ENCODE measurements around the gene IMMP2L.

DNA sequence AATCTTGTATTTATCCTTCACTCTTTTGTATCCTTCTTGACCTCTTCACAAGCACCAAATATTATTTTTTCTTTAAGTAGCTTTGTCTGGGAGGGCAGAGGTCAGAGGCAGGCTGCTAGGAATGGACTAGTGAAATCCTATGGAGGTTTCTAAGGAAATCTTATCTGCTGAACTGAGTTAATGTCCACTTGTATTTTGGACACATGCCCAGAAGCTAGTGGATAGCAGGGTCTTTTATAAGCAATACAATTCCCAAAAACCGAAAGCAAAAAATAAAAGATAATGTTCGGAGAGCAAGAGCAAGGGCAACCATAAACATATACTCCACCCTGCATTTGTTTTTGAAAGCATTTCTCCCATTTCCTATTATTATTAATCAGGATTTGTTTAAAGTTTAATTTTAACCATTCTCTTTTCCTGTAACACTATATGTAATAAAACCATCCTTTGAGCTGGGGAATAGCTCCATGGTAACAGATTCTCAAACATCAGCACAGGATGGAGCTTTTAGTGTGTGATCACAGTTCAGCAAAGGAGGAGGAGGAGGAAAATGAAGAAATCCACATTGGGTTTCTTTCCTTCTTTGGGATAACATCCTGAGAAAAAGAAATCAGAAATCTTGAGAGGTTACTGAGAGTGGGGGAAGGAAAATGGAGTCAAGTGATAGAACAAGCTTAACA, 799.6 kb downstream of the IMMP2L start:
- TF ChIP-seq MAZ (IDR thresholded peaks at IDR 0.05; ENCODE audit: borderline replicate concordance, low read depth, low read length) (no peak), RCOR1 (IDR thresholded peaks at IDR 0.05; ENCODE audit: insufficient replicate concordance, low read length) (no peak), RFX5 (IDR thresholded peaks at IDR 0.05; ENCODE audit: low read depth, low read length) (no peak), POLR2A (IDR thresholded peaks at IDR 0.05; ENCODE audit: low read depth, low read length) (no peak), MXI1 (IDR thresholded peaks at IDR 0.05; ENCODE audit: borderline replicate concordance, low read depth, low read length) (no peak), RAD21 (IDR thresholded peaks at IDR 0.05; ENCODE audit: low read length) (no peak), MAFK (IDR thresholded peaks at IDR 0.05; ENCODE audit: low read depth, low read length) (no peak), CHD1 (IDR thresholded peaks at IDR 0.05; ENCODE audit: low read depth, low read length) (no peak), SMC3 (IDR thresholded peaks at IDR 0.05; ENCODE audit: low read depth, low read length) (no peak), BHLHE40 (IDR thresholded peaks at IDR 0.05; ENCODE audit: low read depth, low read length) (no peak)
- TF ChIP-seq, protein P1, sequence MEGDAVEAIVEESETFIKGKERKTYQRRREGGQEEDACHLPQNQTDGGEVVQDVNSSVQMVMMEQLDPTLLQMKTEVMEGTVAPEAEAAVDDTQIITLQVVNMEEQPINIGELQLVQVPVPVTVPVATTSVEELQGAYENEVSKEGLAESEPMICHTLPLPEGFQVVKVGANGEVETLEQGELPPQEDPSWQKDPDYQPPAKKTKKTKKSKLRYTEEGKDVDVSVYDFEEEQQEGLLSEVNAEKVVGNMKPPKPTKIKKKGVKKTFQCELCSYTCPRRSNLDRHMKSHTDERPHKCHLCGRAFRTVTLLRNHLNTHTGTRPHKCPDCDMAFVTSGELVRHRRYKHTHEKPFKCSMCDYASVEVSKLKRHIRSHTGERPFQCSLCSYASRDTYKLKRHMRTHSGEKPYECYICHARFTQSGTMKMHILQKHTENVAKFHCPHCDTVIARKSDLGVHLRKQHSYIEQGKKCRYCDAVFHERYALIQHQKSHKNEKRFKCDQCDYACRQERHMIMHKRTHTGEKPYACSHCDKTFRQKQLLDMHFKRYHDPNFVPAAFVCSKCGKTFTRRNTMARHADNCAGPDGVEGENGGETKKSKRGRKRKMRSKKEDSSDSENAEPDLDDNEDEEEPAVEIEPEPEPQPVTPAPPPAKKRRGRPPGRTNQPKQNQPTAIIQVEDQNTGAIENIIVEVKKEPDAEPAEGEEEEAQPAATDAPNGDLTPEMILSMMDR (conservative IDR thresholded peaks at IDR 0.05; ENCODE audit: low read depth, low read length), result no peak
- TF ChIP-seq, protein P2, sequence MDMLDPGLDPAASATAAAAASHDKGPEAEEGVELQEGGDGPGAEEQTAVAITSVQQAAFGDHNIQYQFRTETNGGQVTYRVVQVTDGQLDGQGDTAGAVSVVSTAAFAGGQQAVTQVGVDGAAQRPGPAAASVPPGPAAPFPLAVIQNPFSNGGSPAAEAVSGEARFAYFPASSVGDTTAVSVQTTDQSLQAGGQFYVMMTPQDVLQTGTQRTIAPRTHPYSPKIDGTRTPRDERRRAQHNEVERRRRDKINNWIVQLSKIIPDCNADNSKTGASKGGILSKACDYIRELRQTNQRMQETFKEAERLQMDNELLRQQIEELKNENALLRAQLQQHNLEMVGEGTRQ (IDR thresholded peaks at IDR 0.05; ENCODE audit: low read depth, low read length), result no peak
